Measurements from ENCODE around the gene TTLL1. TPM values are rescaled to one million over a fixed set of nuclear protein-coding genes. Genes with fewer than 3 reads are reported as not detected.

TTLL1 gene
- total and polyA plus RNA-seq, 9 of the 15 experiments (the other 6 are each of a cell fraction or from before 2014, with no cell fraction given): 0.06 to 0.85 (median 0.17) TPM

GRCh38 chr22:43007519-43008102 lies 81.6 kb downstream of the TTLL1 start (continued):
- TF ChIP-seq FOXA3 (CRISPR knock-in tag; conservative IDR thresholded peaks at IDR 0.05 in 1 of 2, IDR thresholded peaks at IDR 0.05 in 1 of 2) (peak in 1 of 2 experiments; percentile 94; a peak in 2 of 4 replicates), USF1 (CRISPR knock-in tag; IDR thresholded peaks at IDR 0.05) (no peak), HNRNPK (IDR thresholded peaks at IDR 0.05; ENCODE audit: low read depth, low read length, poor library complexity, severe bottlenecking) (no peak), GTF2F1 (IDR thresholded peaks at IDR 0.05; ENCODE audit: low read depth, low read length) (no peak), SAFB2 (IDR thresholded peaks at IDR 0.05; ENCODE audit: borderline replicate concordance, low read depth, low read length, severe bottlenecking) (no peak), FOXJ3 (CRISPR knock-in tag; IDR thresholded peaks at IDR 0.05) (no peak), CREM (IDR thresholded peaks at IDR 0.05; ENCODE audit: low read depth) (peak; percentile 68), FOXO4 (CRISPR knock-in tag; IDR thresholded peaks at IDR 0.05) (no peak), ZNF785 (CRISPR knock-in tag; IDR thresholded peaks at IDR 0.05) (no peak), SP1 (CRISPR knock-in tag; IDR thresholded peaks at IDR 0.05) (peak; percentile 37; the same call in 1 of the 2 replicates), ZKSCAN8 (CRISPR knock-in tag; IDR thresholded peaks at IDR 0.05) (0 out of 2 replicates have a peak, but pooled peaks have one; percentile 37), DLX4 (CRISPR knock-in tag; IDR thresholded peaks at IDR 0.05) (no peak), ZNF507 (tag; conservative IDR thresholded peaks at IDR 0.05) (no peak), GATA2 (CRISPR knock-in tag; IDR thresholded peaks at IDR 0.05) (peak; percentile 91), MYNN (IDR thresholded peaks at IDR 0.05) (peak; percentile 84; the same call in 1 of the 2 replicates), MYNN (CRISPR knock-in tag; IDR thresholded peaks at IDR 0.05) (no peak), ZNF740 (CRISPR knock-in tag; IDR thresholded peaks at IDR 0.05) (no peak), ZNF740 (tag; IDR thresholded peaks at IDR 0.05) (no peak), CAMTA2 (CRISPR knock-in tag; conservative IDR thresholded peaks at IDR 0.05) (no peak), ZNF277 (CRISPR knock-in tag; IDR thresholded peaks at IDR 0.05; ENCODE audit: borderline replicate concordance) (no peak), RBM34 (IDR thresholded peaks at IDR 0.05; ENCODE audit: borderline replicate concordance, insufficient read depth, low read length) (no peak), THRA (IDR thresholded peaks at IDR 0.05) (no peak), PPARD (CRISPR knock-in tag; IDR thresholded peaks at IDR 0.05) (no peak)

Measured in K562 (cell line).